Measurements from ENCODE around the gene FBXO36.

FBXO36 gene

DNA sequence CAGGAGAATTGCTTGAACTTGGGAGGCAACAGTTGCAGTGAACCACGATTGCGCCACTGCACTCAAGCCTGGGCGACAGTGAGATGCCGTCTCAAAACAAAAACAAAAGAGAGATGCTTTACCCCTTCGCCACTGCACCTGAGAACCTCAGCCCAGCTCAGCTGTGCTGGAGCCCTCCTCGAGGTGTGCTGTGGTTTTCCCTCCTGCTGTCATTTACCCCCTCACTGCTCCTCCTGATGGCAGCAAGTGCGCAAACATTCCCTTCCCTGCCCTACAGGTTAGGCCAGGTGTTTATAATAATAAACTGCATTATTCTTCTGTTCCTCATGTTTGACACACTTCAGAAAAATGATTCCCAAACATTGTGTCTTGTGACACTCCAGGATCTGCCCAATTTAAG is 8.4 kb downstream of the FBXO36 start:
- TF ChIP-seq GATA3 (IDR thresholded peaks at IDR 0.05; ENCODE audit: low read depth, low read length) (no peak), GATA2 (IDR thresholded peaks at IDR 0.05; ENCODE audit: low read depth, low read length) (no peak)

- TF ChIP-seq GATA3 (IDR thresholded peaks at IDR 0.05; ENCODE audit: low read depth, low read length) (no peak), GATA2 (IDR thresholded peaks at IDR 0.05; ENCODE audit: low read depth, low read length) (no peak)
These were observed 8.9 kb downstream of the FBXO36 start for GRCh38 chr2:229931241-229931640.

DNA sequence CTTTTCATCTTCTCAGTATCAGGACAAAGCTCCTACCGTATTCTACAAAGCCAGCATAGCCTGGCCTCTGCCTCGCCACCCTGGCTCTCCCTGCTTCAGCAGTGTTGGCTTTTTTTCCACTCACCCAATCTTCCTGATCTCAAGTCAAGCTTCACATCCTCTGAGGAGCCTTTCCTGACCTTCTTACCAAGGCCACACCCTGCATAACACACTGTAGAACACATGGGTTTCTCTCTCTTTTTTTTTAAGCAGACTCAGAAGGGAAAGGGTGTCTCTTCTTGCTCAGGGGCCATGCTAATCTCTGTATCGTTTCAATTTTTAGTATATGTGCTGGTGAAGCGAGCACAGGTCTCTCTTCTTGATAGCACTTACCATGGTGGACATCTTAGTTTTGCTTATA is 15.2 kb downstream of the FBXO36 start:
- TF ChIP-seq GATA3 (IDR thresholded peaks at IDR 0.05; ENCODE audit: low read depth, low read length), result no peak
- no peak for TF ChIP-seq GATA2 (IDR thresholded peaks at IDR 0.05; ENCODE audit: low read depth, low read length)

GRCh38 chr2:229942671-229943070 is 20.4 kb downstream of the FBXO36 start:
- no peak for TF ChIP-seq GATA2 (IDR thresholded peaks at IDR 0.05; ENCODE audit: low read depth, low read length)
- no peak for TF ChIP-seq GATA3 (IDR thresholded peaks at IDR 0.05; ENCODE audit: low read depth, low read length)

GRCh38 chr2:229943171-229943570 is 20.9 kb downstream of the FBXO36 start:
- TF ChIP-seq GATA3 (IDR thresholded peaks at IDR 0.05; ENCODE audit: low read depth, low read length), result no peak
- no peak for TF ChIP-seq GATA2 (IDR thresholded peaks at IDR 0.05; ENCODE audit: low read depth, low read length)

- no peak for TF ChIP-seq GATA2 (IDR thresholded peaks at IDR 0.05; ENCODE audit: low read depth, low read length)
- no peak for TF ChIP-seq GATA3 (IDR thresholded peaks at IDR 0.05; ENCODE audit: low read depth, low read length)
These were observed 21.6 kb downstream of the FBXO36 start for GRCh38 chr2:229943770-229944449.

DNA sequence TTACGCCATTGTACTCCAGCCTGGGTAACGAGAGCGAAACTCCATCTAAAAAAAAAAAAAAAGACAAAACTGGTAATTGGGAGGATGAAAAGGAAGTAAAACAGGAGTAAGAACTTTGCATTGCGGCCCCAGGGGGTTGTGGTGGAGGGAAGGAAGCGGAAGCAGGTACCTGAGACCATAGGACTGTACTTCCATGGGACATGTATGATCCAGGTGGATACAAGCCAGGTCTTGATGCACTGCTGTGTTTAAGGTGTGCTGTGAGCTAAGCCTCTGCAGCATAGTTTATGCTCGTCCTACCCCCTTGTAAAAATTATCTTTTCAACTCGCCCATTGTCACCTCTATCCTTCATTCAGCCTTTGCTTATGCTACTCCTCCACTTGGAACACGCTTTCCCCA is 23.7 kb downstream of the FBXO36 start:
- TF ChIP-seq GATA2 (IDR thresholded peaks at IDR 0.05; ENCODE audit: low read depth, low read length) (no peak), GATA3 (IDR thresholded peaks at IDR 0.05; ENCODE audit: low read depth, low read length) (no peak)

DNA sequence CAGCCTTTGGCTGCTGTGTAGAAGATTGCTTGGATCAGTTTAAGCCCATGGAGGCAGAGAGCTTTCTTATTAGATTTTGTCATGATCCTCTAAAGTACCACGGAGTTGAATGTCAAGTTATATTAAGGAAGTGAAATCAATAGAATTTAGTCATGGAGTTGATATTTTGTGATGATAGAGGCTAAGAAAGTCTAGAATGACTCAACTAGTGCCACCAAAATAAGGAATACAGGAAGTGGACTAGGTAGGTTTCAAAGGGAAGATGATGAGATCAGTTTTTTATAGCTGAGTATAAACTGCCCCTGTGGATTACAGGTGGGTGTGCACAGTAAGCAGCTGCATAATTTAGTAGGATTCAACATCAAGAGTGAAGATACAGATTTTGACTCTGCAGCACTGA is 25.2 kb downstream of the FBXO36 start:
- no peak for TF ChIP-seq GATA2 (IDR thresholded peaks at IDR 0.05; ENCODE audit: low read depth, low read length)
- TF ChIP-seq GATA3 (IDR thresholded peaks at IDR 0.05; ENCODE audit: low read depth, low read length), result no peak

DNA sequence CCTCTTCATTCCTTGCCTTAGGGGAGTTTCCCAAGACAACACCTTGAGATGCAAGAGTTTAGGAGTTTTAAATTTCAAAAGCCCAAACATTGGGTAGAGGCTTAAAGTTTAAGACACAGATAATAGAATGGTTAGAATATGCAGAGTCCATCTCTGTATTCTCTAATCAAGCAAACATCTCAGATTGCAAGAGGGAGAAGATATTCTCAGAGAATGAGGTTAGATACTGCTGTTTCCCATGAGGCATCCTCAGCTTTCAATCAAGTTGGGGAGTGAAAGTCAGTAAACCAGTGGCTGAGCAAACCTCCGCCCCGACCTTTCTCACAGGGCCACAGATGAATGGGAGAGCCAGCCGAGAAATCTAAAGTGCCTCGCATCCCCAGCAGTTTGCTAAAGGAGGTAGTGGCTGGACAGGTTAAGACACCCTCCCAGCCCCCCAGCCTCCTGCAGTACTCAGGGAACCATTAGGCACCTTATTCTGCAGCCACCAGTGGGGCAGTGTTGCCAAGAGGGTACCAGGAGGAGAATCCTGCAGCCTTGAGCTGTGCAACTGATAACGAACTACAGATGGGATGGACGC is 30.0 kb downstream of the FBXO36 start:
- TF ChIP-seq GATA2 (IDR thresholded peaks at IDR 0.05; ENCODE audit: low read depth, low read length) (no peak), GATA3 (IDR thresholded peaks at IDR 0.05; ENCODE audit: low read depth, low read length) (no peak)

DNA sequence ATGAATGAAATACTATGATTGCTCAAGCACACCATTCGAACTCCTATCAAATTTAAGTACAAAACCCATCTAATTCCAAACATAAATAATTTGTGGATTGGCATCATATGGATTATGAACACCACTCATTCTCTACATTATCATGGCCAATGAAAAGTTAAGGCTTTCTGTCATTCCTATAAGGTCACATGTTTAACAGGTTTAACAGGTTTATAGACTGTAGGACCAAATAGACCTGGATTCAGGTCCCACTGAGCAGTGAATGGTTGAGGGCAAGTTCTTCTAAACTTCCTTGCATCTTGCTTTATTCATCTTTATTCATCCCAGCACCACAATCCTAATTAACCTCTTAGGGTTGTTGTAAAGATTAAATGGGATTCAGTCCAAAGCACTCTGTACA is 33.4 kb downstream of the FBXO36 start:
- TF ChIP-seq GATA2 (IDR thresholded peaks at IDR 0.05; ENCODE audit: low read depth, low read length), result no peak
- TF ChIP-seq GATA3 (IDR thresholded peaks at IDR 0.05; ENCODE audit: low read depth, low read length), result no peak

DNA sequence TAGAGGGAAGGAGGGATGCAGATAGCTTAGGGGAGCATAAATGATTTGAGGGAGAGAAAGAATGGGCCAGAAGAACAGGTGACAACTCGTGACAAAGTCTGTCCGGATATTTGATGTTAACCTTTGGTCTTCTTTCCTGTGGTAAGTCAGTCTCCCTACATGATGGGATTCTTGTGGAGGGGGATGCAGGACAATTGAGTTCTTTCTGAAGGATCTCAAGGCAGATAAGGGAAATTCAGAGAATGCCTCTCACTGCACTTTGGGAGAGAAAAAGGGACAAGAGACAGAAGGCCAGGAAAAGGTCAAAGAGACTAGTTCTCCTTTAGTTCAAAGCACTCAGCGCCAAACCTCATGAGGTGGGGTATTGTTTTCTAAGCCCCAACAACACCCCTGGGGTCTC is 34.2 kb downstream of the FBXO36 start:
- no peak for TF ChIP-seq GATA2 (IDR thresholded peaks at IDR 0.05; ENCODE audit: low read depth, low read length)
- no peak for TF ChIP-seq GATA3 (IDR thresholded peaks at IDR 0.05; ENCODE audit: low read depth, low read length)

DNA sequence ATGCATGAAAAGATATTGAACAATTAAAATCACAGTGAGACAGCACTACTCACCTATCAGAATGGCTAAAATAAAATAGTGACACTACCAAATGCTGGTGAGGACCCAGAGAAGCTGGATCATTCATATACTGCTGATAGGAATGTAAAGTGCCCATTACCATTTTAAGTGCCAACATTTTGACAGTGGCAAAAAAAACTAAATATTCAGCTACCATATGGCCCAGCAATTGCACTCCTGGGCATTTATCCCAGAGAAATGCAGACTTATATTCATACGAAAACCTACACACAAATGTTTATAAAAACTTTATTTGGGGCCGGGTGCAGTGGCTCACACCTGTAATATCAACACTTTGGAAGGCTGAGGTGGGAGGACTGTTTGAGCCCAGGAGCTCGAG is 47.6 kb downstream of the FBXO36 start:
- TF ChIP-seq GATA3 (IDR thresholded peaks at IDR 0.05; ENCODE audit: low read depth, low read length), result no peak
- TF ChIP-seq GATA2 (IDR thresholded peaks at IDR 0.05; ENCODE audit: low read depth, low read length), result no peak

- no peak for TF ChIP-seq GATA3 (IDR thresholded peaks at IDR 0.05; ENCODE audit: low read depth, low read length)
- TF ChIP-seq GATA2 (IDR thresholded peaks at IDR 0.05; ENCODE audit: low read depth, low read length), result no peak
These were observed 48.1 kb downstream of the FBXO36 start for GRCh38 chr2:229970406-229970805.

DNA sequence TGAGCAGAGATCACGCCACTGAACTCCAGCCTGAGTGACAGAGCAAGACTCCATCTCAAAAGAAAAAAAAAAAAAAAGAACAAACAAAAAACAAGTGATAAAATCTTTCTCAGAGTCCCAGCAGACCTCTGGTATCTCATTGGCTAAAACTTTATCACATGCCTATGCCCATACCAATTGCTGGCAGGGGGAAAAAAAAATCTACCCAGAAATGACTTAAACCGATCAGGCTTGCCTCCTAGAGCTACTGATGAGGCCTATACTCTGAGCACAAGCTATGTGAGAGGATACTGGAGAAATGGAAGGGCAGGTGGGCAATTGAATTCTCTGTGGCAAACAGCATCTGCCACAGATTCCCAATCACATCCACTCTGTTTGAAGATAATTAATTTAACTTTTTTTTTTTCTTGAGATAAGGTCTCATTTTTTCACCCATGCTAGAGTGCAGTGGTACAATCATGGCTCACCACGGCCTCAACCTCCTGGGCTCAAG is 49.0 kb downstream of the FBXO36 start:
- TF ChIP-seq GATA3 (IDR thresholded peaks at IDR 0.05; ENCODE audit: low read depth, low read length) (no peak), GATA2 (IDR thresholded peaks at IDR 0.05; ENCODE audit: low read depth, low read length) (no peak)

- TF ChIP-seq GATA3 (IDR thresholded peaks at IDR 0.05; ENCODE audit: low read depth, low read length) (no peak), GATA2 (IDR thresholded peaks at IDR 0.05; ENCODE audit: low read depth, low read length) (no peak)
These were observed 52.0 kb downstream of the FBXO36 start for GRCh38 chr2:229974266-229974665.
